ENCODE measurements around the gene APBB1.

DNA sequence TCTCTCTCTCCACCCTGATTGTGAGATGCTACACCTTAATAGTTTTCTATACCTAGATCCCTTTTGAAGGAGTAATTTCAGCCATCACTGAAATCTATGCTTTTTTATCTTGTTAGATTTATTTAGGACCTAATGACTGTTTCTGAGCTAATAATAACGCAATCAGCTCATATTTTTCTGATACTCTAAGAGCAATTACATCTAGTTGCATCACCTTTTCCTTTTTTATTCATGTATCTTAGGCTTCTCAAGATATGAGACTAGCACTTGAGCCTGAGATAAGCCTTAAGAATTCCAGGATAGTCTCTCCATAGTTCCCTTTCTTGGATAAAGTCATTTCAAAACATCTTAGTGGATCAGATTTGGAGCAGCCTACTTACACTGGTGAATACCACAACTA lies 73.5 kb downstream of the APBB1 start:
- TF ChIP-seq, protein P1, sequence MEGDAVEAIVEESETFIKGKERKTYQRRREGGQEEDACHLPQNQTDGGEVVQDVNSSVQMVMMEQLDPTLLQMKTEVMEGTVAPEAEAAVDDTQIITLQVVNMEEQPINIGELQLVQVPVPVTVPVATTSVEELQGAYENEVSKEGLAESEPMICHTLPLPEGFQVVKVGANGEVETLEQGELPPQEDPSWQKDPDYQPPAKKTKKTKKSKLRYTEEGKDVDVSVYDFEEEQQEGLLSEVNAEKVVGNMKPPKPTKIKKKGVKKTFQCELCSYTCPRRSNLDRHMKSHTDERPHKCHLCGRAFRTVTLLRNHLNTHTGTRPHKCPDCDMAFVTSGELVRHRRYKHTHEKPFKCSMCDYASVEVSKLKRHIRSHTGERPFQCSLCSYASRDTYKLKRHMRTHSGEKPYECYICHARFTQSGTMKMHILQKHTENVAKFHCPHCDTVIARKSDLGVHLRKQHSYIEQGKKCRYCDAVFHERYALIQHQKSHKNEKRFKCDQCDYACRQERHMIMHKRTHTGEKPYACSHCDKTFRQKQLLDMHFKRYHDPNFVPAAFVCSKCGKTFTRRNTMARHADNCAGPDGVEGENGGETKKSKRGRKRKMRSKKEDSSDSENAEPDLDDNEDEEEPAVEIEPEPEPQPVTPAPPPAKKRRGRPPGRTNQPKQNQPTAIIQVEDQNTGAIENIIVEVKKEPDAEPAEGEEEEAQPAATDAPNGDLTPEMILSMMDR (conservative IDR thresholded peaks at IDR 0.05; ENCODE audit: low read depth, low read length), result no peak
- TF ChIP-seq EZH2 (IDR thresholded peaks at IDR 0.05; ENCODE audit: low read length, unreplicated experiment) (no peak), EZH2phosphoT487 (IDR thresholded peaks at IDR 0.05; ENCODE audit: borderline replicate concordance, low read length) (no peak)
